ENCODE measurements around the gene OR2S2. TPM values are rescaled to one million over a fixed set of nuclear protein-coding genes. Genes with fewer than 3 reads are reported as not detected.
"Not testable (repeated sequence)": the region's sequence is repeated elsewhere in the genome, so short reads cannot be mapped to it uniquely, and the experiment has no call there.

The OR2S2 gene, protein sequence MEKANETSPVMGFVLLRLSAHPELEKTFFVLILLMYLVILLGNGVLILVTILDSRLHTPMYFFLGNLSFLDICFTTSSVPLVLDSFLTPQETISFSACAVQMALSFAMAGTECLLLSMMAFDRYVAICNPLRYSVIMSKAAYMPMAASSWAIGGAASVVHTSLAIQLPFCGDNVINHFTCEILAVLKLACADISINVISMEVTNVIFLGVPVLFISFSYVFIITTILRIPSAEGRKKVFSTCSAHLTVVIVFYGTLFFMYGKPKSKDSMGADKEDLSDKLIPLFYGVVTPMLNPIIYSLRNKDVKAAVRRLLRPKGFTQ
- not detected for total RNA-seq
- polyA plus RNA-seq (ENCODE audit: insufficient read depth in 1 of 8, insufficient read length in 8 of 8, low replicate concordance in 1 of 8): under 1 TPM in 1 of 8 donors, not detected in 7; 0.11 TPM
- long read RNA-seq, donor 1: 0 reads
- long read RNA-seq, donor 2: 0 reads
- long read RNA-seq, donor 3: 0 reads
- long read RNA-seq, donor 4: 0 reads
- long read RNA-seq, donor 5: 0 reads
- long read RNA-seq, donor 6, partial matches to known transcripts: 0 of 1 reads
- long read RNA-seq, donor 6, other reads (novel, unspliced or antisense): 0 of 1 reads
- long read RNA-seq, donor 7: 0 reads
- long read RNA-seq, donor 8, partial matches to known transcripts: 0 of 1 reads
- long read RNA-seq, donor 8, other reads (novel, unspliced or antisense): 0 of 1 reads
- long read RNA-seq, donor 9: 0 reads
- long read RNA-seq, donor 10: 0 reads
- long read RNA-seq, donor 11: 0 reads

DNA sequence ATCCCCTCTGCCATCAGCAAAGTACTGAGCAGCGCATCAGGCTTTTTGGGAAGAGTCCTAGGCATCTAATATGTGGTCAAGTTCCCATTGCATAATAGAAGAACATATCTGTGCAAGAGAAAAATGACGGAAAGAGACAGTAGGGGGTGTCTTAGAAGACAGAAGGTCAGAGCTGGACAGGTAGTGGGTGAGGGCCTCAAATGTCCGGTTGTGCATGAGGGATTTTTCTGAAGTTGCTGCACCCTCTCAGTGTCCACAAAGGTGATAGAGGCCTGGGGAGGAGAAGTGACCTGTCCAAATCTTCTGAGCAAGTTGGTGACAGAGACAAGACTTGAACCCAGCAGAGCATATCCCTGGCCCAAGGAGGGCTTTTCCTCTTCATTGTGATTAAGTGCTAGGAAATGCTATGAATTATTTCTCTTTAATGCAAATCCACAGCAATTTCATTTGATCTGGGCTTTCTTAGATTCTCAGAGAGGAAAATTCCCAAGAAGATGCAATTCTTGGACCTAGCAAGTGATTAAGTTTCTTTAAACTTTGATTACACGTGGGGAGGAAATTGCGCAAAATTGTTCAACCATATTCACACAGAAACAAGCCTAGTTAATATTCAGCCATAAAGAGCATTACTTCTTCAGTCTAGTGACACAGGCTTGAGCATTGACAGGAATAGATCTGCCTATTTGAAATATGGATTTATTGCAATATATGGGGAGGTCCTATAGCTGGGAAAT lies at the start of gene OR2S2:
Gene OR2S2, minus strand, starts transcription at position 51 of the 734 bp plus-strand sequence. CDS start 56 bp downstream, outside the sequence.
- 79% methylated on average over 2 of the region's 5 CpGs for WGBS (ENCODE audit: insufficient coverage)
- Histone ChIP-seq H3K4me3 (ENCODE audit: low read length) (no peak within 1 kb of the TSS), H3K27me3 (ENCODE audit: control insufficient read depth, insufficient read depth, low read length) (peaks cover 8% of the 10 kb centered on the region), H3K4me1 (ENCODE audit: control insufficient read depth, insufficient read depth, low read length) (peaks cover 9% of the 10 kb centered on the region), H3K36me3 (ENCODE audit: control insufficient read depth, insufficient read depth, low read length) (no peaks in the 10 kb centered on the region), H3K27ac (ENCODE audit: low read length) (no peak within 1 kb of the TSS), H3K9me3 (replicated peaks; ENCODE audit: control insufficient read depth, low read depth, low read length) (no peaks in the 10 kb centered on the region)
- no peak for DNase-seq

DNA sequence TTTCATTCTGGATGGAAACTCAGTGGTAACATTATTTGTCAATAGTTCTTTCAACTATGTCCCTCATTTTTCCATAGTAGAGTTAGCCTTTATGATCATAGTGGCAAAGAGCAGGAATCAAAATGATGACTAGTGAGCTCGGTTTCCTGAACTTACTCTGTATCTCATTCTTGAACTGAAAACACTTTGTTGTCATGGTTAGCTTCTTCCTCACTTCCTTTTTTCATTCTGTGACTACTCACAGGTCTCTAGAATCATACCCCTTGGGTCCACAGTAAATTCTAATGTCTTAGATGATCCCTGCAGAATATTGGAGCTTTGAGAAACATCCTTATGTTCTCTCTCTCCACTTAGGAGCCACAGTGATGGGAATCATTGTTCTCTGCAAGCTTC lies 49.4 kb upstream of the OR2S2 start:
- Histone ChIP-seq H3K4me1 (ENCODE audit: control insufficient read depth, insufficient read depth, low read length) (no peaks in the 10 kb centered on the region), H3K27me3 (ENCODE audit: control insufficient read depth, insufficient read depth, low read length) (peaks cover 13% of the 10 kb centered on the region), H3K36me3 (ENCODE audit: control insufficient read depth, insufficient read depth, low read length) (no peaks in the 10 kb centered on the region), H3K27ac (ENCODE audit: low read length) (no peak overlapping the region), H3K4me3 (ENCODE audit: low read length) (no peak overlapping the region), H3K9me3 (replicated peaks; ENCODE audit: control insufficient read depth, low read depth, low read length) (peaks cover 4% of the 10 kb centered on the region)
- no CpG with 5 or more reads among the region's 1 CpG for WGBS (ENCODE audit: insufficient coverage)
- DNase-seq: no peak

DNA sequence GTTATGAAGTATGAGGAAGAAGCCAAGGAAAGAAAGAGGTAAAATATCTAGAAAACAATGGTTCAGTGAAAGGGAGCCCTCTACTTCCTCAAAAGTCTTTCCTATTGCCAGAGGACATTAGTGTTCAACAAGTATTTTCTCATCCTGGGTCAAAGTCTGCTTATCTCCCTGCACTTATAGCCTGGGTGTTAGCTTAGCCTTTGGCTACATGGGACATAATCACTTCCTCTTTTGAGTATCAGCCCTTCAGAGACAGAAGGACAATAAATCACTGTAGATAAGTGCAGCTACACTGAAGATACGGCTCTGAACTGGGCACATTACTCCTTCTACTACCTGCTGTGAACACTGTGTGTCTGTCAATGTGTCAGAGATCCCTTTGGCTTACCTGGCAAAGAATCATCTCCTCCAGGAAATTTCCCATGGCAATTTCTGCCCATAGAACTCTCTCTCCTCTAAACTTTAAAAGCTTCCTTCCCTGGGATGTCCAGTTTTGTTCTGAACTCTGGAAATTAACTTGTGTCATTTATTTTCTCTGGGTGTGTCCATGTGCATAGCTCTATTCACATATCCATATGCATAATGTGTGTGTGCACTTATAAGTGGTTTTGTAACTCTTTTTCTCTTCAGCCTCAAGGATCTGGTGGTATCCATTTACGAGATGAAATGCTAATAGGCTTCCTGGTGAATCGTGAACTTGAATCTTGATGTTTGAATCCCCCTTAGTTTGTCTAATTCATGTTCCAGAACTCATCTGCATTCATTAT lies 48.8 kb upstream of the OR2S2 start:
- Histone ChIP-seq H3K36me3 (ENCODE audit: control insufficient read depth, insufficient read depth, low read length) (no peaks in the 10 kb centered on the region), H3K27ac (ENCODE audit: low read length) (no peak overlapping the region), H3K9me3 (replicated peaks; ENCODE audit: control insufficient read depth, low read depth, low read length) (peaks cover 4% of the 10 kb centered on the region), H3K4me3 (ENCODE audit: low read length) (no peak overlapping the region), H3K4me1 (ENCODE audit: control insufficient read depth, insufficient read depth, low read length) (no peaks in the 10 kb centered on the region), H3K27me3 (ENCODE audit: control insufficient read depth, insufficient read depth, low read length) (peaks cover 16% of the 10 kb centered on the region)
- no peak for DNase-seq
- WGBS (ENCODE audit: insufficient coverage): 14% methylated on average over 1 of the region's 3 CpGs

DNA sequence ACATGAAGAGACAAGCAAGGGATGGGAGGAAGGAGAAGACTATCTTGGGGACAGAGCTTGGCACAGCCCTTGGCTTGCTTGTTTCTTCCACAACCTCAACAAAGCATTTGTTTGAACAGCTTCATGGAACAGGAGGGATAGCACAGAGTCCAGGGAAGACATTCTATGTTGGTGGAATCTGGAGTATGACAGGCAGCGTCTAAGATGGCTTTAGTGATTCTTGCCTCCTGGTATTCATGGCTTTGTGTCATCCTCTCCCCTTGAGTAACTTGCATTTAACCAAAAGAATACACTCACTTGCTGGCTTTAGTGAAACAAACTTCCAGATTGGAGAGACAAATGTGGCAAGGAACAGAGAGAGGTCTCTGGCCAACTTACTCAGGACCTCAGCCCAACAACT lies 47.9 kb upstream of the OR2S2 start:
- peaks cover 4% of the 10 kb centered on the region for H3K9me3 ChIP-seq (replicated peaks; ENCODE audit: control insufficient read depth, low read depth, low read length)
- no peak for DNase-seq
- H3K4me3 ChIP-seq (ENCODE audit: low read length): no peak overlapping the region
- H3K27me3 ChIP-seq (ENCODE audit: control insufficient read depth, insufficient read depth, low read length): peaks cover 16% of the 10 kb centered on the region
- no peaks in the 10 kb centered on the region for H3K4me1 ChIP-seq (ENCODE audit: control insufficient read depth, insufficient read depth, low read length)
- no CpG with 5 or more reads among the region's 1 CpG for WGBS (ENCODE audit: insufficient coverage)
- no peaks in the 10 kb centered on the region for H3K36me3 ChIP-seq (ENCODE audit: control insufficient read depth, insufficient read depth, low read length)
- H3K27ac ChIP-seq (ENCODE audit: low read length): no peak overlapping the region

- H3K4me3 ChIP-seq (ENCODE audit: low read length): no peak overlapping the region
- DNase-seq: peak; percentile 8
- H3K9me3 ChIP-seq (replicated peaks; ENCODE audit: control insufficient read depth, low read depth, low read length): no peaks in the 10 kb centered on the region
- H3K36me3 ChIP-seq (ENCODE audit: control insufficient read depth, insufficient read depth, low read length): no peaks in the 10 kb centered on the region
- peaks cover 2% of the 10 kb centered on the region for H3K4me1 ChIP-seq (ENCODE audit: control insufficient read depth, insufficient read depth, low read length)
- no peak overlapping the region for H3K27ac ChIP-seq (ENCODE audit: low read length)
- no CpG with 5 or more reads among the region's 1 CpG for WGBS (ENCODE audit: insufficient coverage)
- H3K27me3 ChIP-seq (ENCODE audit: control insufficient read depth, insufficient read depth, low read length): peaks cover 3% of the 10 kb centered on the region
Measured at GRCh38 chr9:35998333-35998732, 40.4 kb upstream of the OR2S2 start.

- not testable (repeated sequence) for H3K4me1 ChIP-seq (ENCODE audit: control insufficient read depth, insufficient read depth, low read length); H3K36me3 ChIP-seq (ENCODE audit: control insufficient read depth, insufficient read depth, low read length); H3K27me3 ChIP-seq (ENCODE audit: control insufficient read depth, insufficient read depth, low read length); H3K4me3 ChIP-seq (ENCODE audit: low read length); DNase-seq; H3K9me3 ChIP-seq (replicated peaks; ENCODE audit: control insufficient read depth, low read depth, low read length)
- peak overlapping the region; percentile 47 for H3K27ac ChIP-seq (ENCODE audit: low read length)
- no CpG with 5 or more reads among the region's 4 CpGs for WGBS (ENCODE audit: insufficient coverage)
Measured at GRCh38 chr9:35997016-35997415, 39.1 kb upstream of the OR2S2 start.

DNA sequence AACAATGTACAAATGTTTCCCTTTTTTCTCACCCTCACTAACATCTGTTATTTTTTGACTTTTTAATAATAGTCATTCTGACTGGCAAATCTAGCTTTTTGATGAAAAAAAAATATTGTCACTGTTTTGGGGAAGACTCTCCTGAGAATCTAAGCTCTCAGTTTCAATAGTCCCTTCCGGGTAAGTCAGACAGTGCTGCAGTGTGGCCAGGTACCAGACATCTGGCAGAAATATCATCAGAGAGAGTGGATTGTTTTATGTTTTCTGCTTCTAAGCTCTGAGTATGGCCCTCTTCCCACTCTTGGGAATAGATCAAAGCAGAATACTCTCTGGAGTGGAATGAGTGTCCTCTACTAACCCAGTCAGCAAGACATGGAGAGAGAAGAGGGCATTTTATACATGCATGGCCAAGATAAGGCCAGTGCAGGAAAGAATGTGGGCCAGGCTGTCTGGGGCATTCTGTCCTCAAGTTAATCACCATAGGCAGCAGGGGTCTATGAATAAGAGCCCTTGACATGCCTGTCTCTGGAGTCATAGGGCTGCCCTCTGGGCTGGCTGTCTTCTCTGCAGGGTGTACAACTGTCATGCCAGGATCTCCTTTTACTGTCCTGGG lies 38.5 kb upstream of the OR2S2 start:
- Histone ChIP-seq H3K4me3 (ENCODE audit: low read length) (no peak overlapping the region), H3K4me1 (ENCODE audit: control insufficient read depth, insufficient read depth, low read length) (peaks cover 2% of the 10 kb centered on the region), H3K36me3 (ENCODE audit: control insufficient read depth, insufficient read depth, low read length) (no peaks in the 10 kb centered on the region), H3K27me3 (ENCODE audit: control insufficient read depth, insufficient read depth, low read length) (no peaks in the 10 kb centered on the region), H3K9me3 (replicated peaks; ENCODE audit: control insufficient read depth, low read depth, low read length) (no peaks in the 10 kb centered on the region), H3K27ac (ENCODE audit: low read length) (peak overlapping the region; percentile 47)
- DNase-seq: peak; percentile 48
- no CpG with 5 or more reads among the region's 1 CpG for WGBS (ENCODE audit: insufficient coverage)

GRCh38 chr9:35994959-35995358 lies 37.0 kb upstream of the OR2S2 start:
- Histone ChIP-seq H3K9me3 (replicated peaks; ENCODE audit: control insufficient read depth, low read depth, low read length) (no peaks in the 10 kb centered on the region), H3K27ac (ENCODE audit: low read length) (no peak overlapping the region), H3K4me1 (ENCODE audit: control insufficient read depth, insufficient read depth, low read length) (peaks cover 2% of the 10 kb centered on the region), H3K36me3 (ENCODE audit: control insufficient read depth, insufficient read depth, low read length) (no peaks in the 10 kb centered on the region), H3K4me3 (ENCODE audit: low read length) (no peak overlapping the region), H3K27me3 (ENCODE audit: control insufficient read depth, insufficient read depth, low read length) (no peaks in the 10 kb centered on the region)
- no peak for DNase-seq
- 80% methylated on average over 1 of the region's 2 CpGs for WGBS (ENCODE audit: insufficient coverage)

DNA sequence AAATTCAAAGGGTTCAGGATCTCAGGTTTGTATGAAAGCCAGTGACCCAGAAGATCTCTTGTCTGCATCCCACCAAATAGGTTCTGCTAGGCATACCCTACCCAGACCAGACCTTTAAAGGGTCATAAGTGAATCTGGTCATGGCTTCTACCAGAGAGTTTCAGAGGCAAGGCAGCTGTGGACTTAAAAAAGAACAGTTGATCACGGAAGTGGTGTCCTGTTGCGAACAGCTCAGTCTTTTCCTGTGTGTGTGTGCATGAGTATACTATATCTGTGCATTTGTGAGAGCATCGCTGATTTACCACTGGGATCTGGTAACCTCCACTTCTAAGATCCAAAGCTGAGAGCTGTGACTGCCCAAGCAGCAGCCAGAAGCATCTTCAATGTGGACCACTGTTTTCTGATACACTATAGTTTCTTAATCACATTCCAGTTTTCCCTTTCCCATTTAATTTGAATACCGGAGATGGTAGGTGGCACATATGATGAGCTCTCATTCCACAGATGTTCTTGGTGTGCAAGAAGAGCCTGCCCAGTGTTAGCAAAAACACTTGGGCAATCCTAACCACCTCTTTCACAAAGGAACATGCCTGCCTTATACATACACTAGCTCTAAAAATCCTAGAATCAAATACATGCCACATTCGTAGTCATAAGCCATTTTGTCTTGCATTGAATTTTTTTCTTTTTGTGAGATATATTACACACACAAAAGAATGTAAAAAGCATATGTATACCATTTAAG lies 36.2 kb upstream of the OR2S2 start:
- Histone ChIP-seq H3K27ac (ENCODE audit: low read length) (peak overlapping the region; percentile 49), H3K4me3 (ENCODE audit: low read length) (no peak overlapping the region), H3K9me3 (replicated peaks; ENCODE audit: control insufficient read depth, low read depth, low read length) (no peaks in the 10 kb centered on the region), H3K27me3 (ENCODE audit: control insufficient read depth, insufficient read depth, low read length) (no peaks in the 10 kb centered on the region), H3K36me3 (ENCODE audit: control insufficient read depth, insufficient read depth, low read length) (no peaks in the 10 kb centered on the region), H3K4me1 (ENCODE audit: control insufficient read depth, insufficient read depth, low read length) (peaks cover 2% of the 10 kb centered on the region)
- peak; percentile 27 for DNase-seq
- 53% methylated on average over 3 of the region's 5 CpGs for WGBS (ENCODE audit: insufficient coverage)

All from muscle of leg (tissue), 16 donors.